ENCODE measurements around the gene USP6NL. TPM values are rescaled to one million over a fixed set of nuclear protein-coding genes. Genes with fewer than 3 reads are reported as not detected.

The USP6NL gene
- total and polyA plus RNA-seq, 2 of the 8 experiments (the other 6 are each of a cell fraction or from before 2014, with no cell fraction given), result 10.9 to 28.8 TPM

DNA sequence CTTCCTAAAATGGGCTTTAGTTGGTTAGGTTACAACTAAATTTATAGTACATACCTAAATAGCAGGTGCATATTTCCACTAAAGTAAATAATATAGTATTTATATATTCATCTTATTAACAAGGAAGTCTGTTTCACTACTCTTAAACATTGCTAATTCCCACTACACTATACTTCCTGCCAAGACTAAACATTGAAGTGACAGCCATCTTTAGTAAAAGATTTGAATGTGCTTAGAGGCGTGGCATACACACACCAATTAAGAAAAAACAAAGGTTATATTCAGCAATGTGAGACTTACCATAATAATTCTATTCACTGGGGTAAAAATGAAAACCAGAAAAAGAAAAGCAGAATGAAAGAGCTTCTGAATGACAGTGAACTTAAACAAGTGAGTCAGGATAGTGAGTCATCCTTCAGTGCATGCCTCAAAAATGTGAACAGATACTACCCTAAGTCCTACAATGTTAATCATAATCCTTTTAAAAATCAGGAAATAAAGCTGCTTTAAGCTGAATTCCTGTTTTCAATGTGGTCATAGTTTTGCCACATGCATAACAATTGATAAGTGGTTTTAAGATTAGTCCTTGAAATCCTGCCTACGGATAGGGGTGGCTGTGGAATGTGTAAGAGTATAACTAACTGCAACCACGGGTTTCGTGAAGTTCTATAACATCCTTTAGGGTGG is 59.4 kb downstream of the USP6NL start:
- H3K23me2 ChIP-seq (ENCODE audit: low read depth, low read length), result no peaks in the 10 kb centered on the region
- no peak overlapping the region for H2AFZ ChIP-seq (ENCODE audit: low read length)
- no peak overlapping the region for H3K4me2 ChIP-seq (ENCODE audit: insufficient read depth in 1 of 2, low read depth in 2 of 2, low read length in 2 of 2)
- no peak for TF ChIP-seq TBP (IDR thresholded peaks at IDR 0.05; ENCODE audit: low read depth, low read length)
- no peak for TF ChIP-seq ASH2L (IDR thresholded peaks at IDR 0.05; ENCODE audit: low read length)

More for the DNA sequence above, 59.4 kb downstream of the USP6NL start:
- Histone ChIP-seq H3K79me1 (ENCODE audit: low read depth, low read length) (no peaks in the 10 kb centered on the region; the same call in 1 of the 2 replicates), H2BK120ac (replicated peaks; ENCODE audit: low read depth, low read length) (no peak overlapping the region), H3K23ac (ENCODE audit: insufficient read length) (no peak overlapping the region), H3K4me1 (replicated peaks in 1 of 4; ENCODE audit: control insufficient read depth in 3 of 4, insufficient read depth in 4 of 4, low read length in 3 of 4) (peaks cover 0 to 2% (median 0%) of the 10 kb centered on the region in 4 experiments; a peak in 1 of 7 replicates), H3K27me3 (replicated peaks in 1 of 4; ENCODE audit: control insufficient read depth in 3 of 4, extremely low read depth in 1 of 4, insufficient read depth in 3 of 4, low read length in 3 of 4) (no peaks in the 10 kb centered on the region), H2BK5ac (ENCODE audit: low read depth, low read length) (no peak overlapping the region), H2BK20ac (ENCODE audit: low read length) (no peak overlapping the region), H2AK5ac (ENCODE audit: low read depth, low read length) (no peak overlapping the region), H3K18ac (ENCODE audit: extremely low read depth, low read length) (no peak overlapping the region), H4K20me1 (replicated peaks in 1 of 2; ENCODE audit: control insufficient read depth in 1 of 2, insufficient read depth in 2 of 2, low read length in 2 of 2) (no peaks in the 10 kb centered on the region), H3K4ac (replicated peaks; ENCODE audit: insufficient read length, low read depth, low read length) (no peak overlapping the region), H3K14ac (ENCODE audit: insufficient read length) (no peak overlapping the region), H3K9ac (replicated peaks in 1 of 4; ENCODE audit: extremely low read depth in 1 of 4, low read depth in 3 of 4, low read length in 3 of 4) (no peak overlapping the region), H4K8ac (ENCODE audit: extremely low read depth, insufficient read depth, low read length) (no peak overlapping the region), H3K27ac (ENCODE audit: low read depth, low read length) (no peak overlapping the region), H3K79me2 (ENCODE audit: control insufficient read depth in 1 of 2, insufficient read depth in 2 of 2, low read length in 2 of 2) (peaks cover 0 to 83% of the 10 kb centered on the region in 2 experiments; a peak in 2 of 4 replicates), H3K9me3 (ENCODE audit: insufficient read depth in 2 of 2, low read depth in 1 of 2, low read length in 1 of 2) (no peaks in the 10 kb centered on the region), H3K56ac (replicated peaks; ENCODE audit: insufficient read length, low read depth, low read length) (no peak overlapping the region), H4K91ac (replicated peaks; ENCODE audit: insufficient read length, low read length) (no peak overlapping the region), H3K36me3 (ENCODE audit: control insufficient read depth in 2 of 4, insufficient read depth in 4 of 4, low read length in 3 of 4) (no peaks in the 10 kb centered on the region; a peak in 1 of 8 replicates), H4K5ac (ENCODE audit: insufficient read length, low read depth, low read length) (no peak overlapping the region), H2BK12ac (ENCODE audit: low read depth, low read length) (no peak overlapping the region), H3K4me3 (ENCODE audit: extremely low read depth in 1 of 4, insufficient read depth in 2 of 4, low read depth in 3 of 4, low read length in 4 of 4) (no peak overlapping the region), H2BK15ac (ENCODE audit: low read length) (no peak overlapping the region)
- ChIA-PET POLR2A (ENCODE audit: partially characterized antibody) (interaction anchor here (1.0 kb wide), 1 partner anchor 130 kb away, joined by 4 read pairs; no protein-coding TSS in a partner anchor), CTCF (ENCODE audit: partially characterized antibody) (no interaction called here)
- DNase-seq (ENCODE audit: low read depth in 1 of 2, low spot score in 2 of 2), result no peak
- 80% methylated on average over 4 of the region's 4 CpGs; no CpG with 5 or more reads in 1 of the 2 experiments for WGBS, 2 experiments (ENCODE audit: extremely low coverage in 1 of 2, insufficient coverage in 1 of 2, insufficient read length in 1 of 2, insufficient replicate concordance in 2 of 2, low coverage in 1 of 2, low lambda C conversion rate in 2 of 2, missing lambda C conversion rate in 1 of 2)
- FAIRE-seq, result peak; percentile 45
